RCC 7860 (cell line): Measurements from ENCODE around the gene NUDT19.
A peak's percentile ranks its signal among the peaks of the same experiment; 100 is the strongest.
"Not testable (repeated sequence)": the region's sequence is repeated elsewhere in the genome, so short reads cannot be mapped to it uniquely, and the experiment has no call there.

Experiments used
- DNase-seq: peaks from one replicate; pipeline ENCODE4 v3.0.0-alpha.2; 2015; ENCODE audit warnings: low spot score
- FAIRE-seq: peaks from 2 replicates; lab custom pipeline; 2012; peaks lifted over from hg19 to GRCh38; lab: Jason Lieb, UNC

The NUDT19 gene

GRCh38 chr19:32691291-32691951, at the start of gene NUDT19:
Gene NUDT19, plus strand, starts transcription at chr19:32691821. Its CDS starts 140 bp downstream, at chr19:32691961.
- no peak for FAIRE-seq
- peak; percentile 75 for DNase-seq

GRCh38 chr19:32642771-32643170, 48.9 kb upstream of the NUDT19 start:
- no peak for FAIRE-seq
- no peak for DNase-seq

- no peak for FAIRE-seq
- DNase-seq = no peak
Observed at GRCh38 chr19:32646556-32646955, 45.1 kb upstream of the NUDT19 start.

- DNase-seq = no peak
- FAIRE-seq = no peak
Observed at GRCh38 chr19:32647361-32647760, 44.3 kb upstream of the NUDT19 start.

GRCh38 chr19:32649751-32650150, 41.9 kb upstream of the NUDT19 start:
- DNase-seq (no peak), FAIRE-seq (no peak)

GRCh38 chr19:32650671-32651070, 41.0 kb upstream of the NUDT19 start:
- FAIRE-seq (no peak), DNase-seq (no peak)

- FAIRE-seq = no peak
- DNase-seq = no peak
Observed at GRCh38 chr19:32651729-32652140, 39.9 kb upstream of the NUDT19 start.

- FAIRE-seq, DNase-seq: not testable (repeated sequence)
Observed at GRCh38 chr19:32652331-32652730, 39.3 kb upstream of the NUDT19 start.

GRCh38 chr19:32652894-32653598, 38.6 kb upstream of the NUDT19 start:
- DNase-seq (no peak), FAIRE-seq (no peak)

- FAIRE-seq = no peak
- no peak for DNase-seq
Observed at GRCh38 chr19:32653599-32653915, 38.1 kb upstream of the NUDT19 start.

- DNase-seq, FAIRE-seq: not testable (repeated sequence)
Observed at GRCh38 chr19:32656379-32656778, 35.2 kb upstream of the NUDT19 start.

GRCh38 chr19:32658075-32658474, 33.5 kb upstream of the NUDT19 start:
- DNase-seq (no peak), FAIRE-seq (no peak)

- no peak for FAIRE-seq
- DNase-seq = no peak
Observed at GRCh38 chr19:32658527-32658926, 33.1 kb upstream of the NUDT19 start.

- FAIRE-seq = no peak
Observed at GRCh38 chr19:32661318-32661717, 30.3 kb upstream of the NUDT19 start.

GRCh38 chr19:32662186-32662585, 29.4 kb upstream of the NUDT19 start:
- no peak for FAIRE-seq

More at GRCh38 chr19:32661318-32661717, 30.3 kb upstream of the NUDT19 start:
- no peak for DNase-seq

GRCh38 chr19:32666084-32666483, 25.5 kb upstream of the NUDT19 start:
- DNase-seq (no peak), FAIRE-seq (no peak)

More at GRCh38 chr19:32662186-32662585, 29.4 kb upstream of the NUDT19 start:
- DNase-seq = no peak

- FAIRE-seq (no peak), DNase-seq (no peak)
Observed at GRCh38 chr19:32669310-32669709, 22.3 kb upstream of the NUDT19 start.

GRCh38 chr19:32671883-32672593, 19.6 kb upstream of the NUDT19 start:
- FAIRE-seq = no peak
- no peak for DNase-seq

- DNase-seq (no peak), FAIRE-seq (no peak)
Observed at GRCh38 chr19:32672841-32673240, 18.8 kb upstream of the NUDT19 start.

- no peak for DNase-seq
- FAIRE-seq = no peak
Observed at GRCh38 chr19:32673573-32673972, 18.0 kb upstream of the NUDT19 start.

- DNase-seq (no peak), FAIRE-seq (no peak)
Observed at GRCh38 chr19:32674153-32674930, 17.3 kb upstream of the NUDT19 start.
